Effector CD8-positive, alpha-beta T cell (primary cell): ENCODE data around the gene MAPKAP1.

Experiments
- DNase-seq: peaks from one replicate; lab custom pipeline; 2025; lab: John Stamatoyannopoulos, UW

Gene MAPKAP1

DNA sequence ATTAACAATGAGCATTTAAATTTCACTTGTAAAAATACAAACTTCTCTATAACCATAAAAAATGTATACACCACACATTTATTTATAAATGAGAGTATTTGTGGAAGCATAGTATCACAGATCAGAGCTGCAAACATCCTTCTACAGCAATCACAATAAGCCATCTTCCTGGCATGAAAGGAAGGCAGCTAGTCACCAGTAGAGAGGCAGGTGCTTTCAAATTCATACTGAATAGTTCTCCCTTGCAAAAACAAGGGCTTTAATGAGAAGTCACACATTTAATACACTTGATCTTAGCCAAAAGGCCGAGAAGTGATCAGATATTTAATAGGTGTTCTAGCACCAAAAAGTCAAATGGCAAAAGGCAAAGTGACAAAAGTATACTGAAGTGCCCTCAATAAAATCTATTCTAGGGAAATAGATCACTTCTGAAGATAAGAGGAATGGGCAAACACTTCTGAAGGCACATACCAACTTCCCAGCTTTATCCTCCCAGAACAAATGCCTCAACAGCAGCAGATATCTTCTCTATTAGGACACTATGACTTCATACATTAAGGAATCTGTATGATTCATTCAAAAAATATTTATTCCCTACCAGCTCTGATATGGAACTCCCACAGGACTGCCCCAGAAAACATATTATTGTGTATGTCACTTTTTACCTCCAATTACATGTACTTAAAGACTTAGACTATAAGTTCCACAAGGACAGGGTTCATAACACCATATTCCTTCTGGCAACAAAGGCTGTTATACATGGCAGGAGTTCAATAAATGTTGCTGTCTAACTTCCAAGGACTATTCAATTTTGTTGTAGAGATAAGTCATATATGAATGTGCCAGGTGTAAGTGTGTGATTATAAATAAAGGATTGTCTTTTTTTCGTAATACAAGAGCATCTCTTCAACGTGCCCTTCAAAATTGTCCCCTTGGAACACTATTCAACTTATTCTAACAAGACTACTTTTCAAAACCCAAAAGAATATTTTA, 31.7 kb downstream of the MAPKAP1 start:
- DNase-seq = no peak

GRCh38 chr9:125672876-125673275, 34.1 kb downstream of the MAPKAP1 start:
- no peak for DNase-seq

GRCh38 chr9:125663127-125663526, 43.9 kb downstream of the MAPKAP1 start:
- DNase-seq = no peak

DNA sequence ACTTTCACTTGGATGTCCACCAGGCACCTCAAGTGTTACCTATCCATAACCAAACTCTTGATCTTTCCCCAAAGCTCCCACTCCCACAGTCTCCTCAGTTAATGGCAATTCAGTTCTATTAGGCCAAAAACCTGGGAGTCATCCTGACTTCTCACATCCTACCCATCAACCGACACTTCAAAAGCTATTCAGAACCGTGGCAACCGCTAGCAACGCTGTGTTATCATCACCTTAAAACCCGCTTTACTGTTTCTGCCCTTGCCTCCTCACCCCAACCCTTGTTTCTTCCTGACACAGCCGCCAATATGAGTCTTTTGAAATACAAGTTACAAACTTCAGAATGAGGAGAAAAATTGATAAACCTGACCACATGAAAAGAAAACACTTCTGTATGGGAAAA, 46.5 kb downstream of the MAPKAP1 start:
- DNase-seq = no peak

DNA sequence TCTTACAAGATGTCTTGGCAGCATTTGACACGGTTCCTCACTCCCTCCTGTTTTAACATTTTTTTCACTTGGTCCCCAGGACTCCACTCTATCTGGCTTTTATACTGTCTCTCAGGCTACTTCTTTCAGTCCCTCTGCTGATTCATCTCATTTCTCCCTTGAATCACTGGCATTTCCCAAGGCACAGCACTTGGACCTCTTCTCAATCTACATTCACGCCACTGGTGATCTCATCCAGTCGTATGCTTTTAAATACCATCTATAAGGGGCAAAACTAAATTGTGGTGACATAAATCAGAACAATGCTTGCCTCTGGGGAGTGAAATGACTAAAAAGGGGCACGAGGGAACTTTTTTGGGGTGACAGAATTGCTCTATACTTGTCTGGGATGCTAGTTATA, 47.1 kb downstream of the MAPKAP1 start:
- no peak for DNase-seq

DNA sequence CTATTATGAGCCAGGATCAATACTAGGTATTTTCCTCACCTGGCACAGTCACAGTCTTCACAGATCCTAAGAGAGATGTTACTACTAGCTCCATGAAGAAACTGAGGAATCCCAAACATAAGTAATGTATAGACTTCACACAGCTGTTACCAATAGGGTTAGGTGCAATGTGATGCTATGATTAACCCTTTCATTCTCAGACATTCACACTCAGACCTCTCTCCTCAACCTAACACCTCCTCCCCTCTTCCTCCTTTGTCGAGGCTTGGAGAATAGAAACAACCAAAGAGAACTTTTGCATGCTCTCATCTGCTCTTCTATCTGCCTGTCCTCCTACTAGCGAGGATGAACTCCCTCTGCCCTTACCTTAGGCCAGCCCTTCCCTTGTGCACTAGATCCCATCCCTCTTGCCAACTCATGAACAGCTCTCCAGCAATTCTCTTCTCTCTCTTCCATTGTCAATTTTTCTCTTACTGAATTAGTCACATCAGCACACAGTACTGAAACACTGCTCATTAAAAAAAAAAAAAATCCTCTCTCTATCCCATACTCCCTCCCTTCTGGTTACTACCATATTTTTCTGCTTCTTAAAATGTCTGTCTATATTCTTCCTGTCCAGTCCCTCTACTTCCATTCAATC, 47.7 kb downstream of the MAPKAP1 start:
- DNase-seq = no peak

GRCh38 chr9:125656560-125656959, 50.4 kb downstream of the MAPKAP1 start:
- DNase-seq = no peak

DNA sequence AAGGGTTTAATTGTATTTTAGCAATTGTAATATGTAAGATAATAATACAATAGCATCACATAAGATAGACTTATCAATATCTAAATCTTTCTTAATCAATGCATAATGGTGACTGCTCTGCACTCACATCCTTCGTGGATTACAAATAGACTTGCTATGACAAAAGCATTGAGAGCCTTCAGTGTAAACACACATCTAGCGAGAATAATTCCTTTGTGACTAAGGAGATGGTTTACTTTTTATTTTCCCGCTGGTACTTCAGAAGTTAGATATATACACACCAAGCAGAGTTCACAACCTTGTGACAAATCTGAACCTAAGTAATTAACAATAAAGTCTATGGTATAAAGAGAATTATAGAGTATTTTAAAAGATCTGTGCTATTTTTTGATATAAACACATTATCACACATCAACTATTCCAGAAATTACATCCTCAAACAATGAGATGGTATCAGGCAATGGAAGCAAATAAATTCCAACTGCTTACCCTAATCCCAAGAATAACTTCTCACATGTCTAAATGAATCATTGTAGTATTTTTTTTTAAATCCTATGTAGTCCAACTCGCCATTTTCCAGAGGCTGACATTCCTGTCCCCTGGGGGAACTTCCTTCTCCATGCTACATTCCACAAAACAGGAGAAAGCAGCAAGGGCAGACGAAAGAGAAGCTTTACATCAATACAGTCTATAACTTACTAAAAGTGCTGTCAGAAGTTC, 51.2 kb downstream of the MAPKAP1 start:
- DNase-seq = no peak

DNA sequence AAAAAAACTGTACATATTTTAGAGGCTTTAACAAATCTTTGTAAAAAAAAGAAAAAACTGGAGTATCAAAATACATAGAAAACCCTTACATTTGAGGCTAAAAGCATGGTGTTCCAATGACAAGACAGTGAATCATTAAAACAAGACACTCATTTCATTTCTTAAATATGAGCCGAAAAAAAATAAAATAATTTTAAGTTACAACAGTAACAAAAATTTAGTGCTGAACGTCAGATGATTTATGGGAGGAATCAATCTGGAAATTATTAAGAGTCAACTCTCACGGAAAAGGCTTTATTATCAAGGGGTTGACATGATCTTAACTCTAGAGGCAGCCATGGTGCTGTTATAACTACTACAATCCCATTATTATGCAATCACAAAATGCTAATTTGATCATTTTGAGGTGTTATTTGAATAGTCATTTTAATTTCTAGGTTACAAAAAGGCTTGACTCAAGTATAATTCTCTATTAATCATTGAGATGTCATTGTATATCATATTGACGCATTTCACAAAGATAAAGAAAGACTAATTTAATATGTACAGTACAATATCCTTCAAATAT, 51.9 kb downstream of the MAPKAP1 start:
- DNase-seq = no peak

DNA sequence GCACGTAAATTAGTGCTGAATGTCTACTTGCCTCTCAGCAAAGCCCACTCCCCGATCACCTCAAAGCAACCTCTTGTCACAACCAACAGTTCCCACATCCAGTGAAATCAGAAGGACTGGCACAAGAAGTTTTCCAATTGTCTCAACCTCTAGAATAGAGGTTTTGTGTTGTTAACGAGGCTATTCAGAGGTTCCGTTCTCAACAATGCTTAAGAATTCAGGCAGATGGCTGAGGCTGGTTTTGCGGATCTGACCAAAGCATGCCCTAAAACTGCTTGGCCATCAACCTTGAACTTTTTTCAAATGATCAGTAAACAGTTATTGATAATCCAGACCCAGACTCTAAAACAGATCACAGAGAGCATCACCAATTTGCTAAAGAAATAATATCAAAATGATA, 52.9 kb downstream of the MAPKAP1 start:
- DNase-seq = no peak

- no peak for DNase-seq
These were observed 53.7 kb downstream of the MAPKAP1 start for GRCh38 chr9:125653325-125653724.

- DNase-seq = no peak
These were observed 54.2 kb downstream of the MAPKAP1 start for GRCh38 chr9:125652759-125653158.

- no peak for DNase-seq
These were observed 54.8 kb downstream of the MAPKAP1 start for GRCh38 chr9:125652233-125652594.

DNA sequence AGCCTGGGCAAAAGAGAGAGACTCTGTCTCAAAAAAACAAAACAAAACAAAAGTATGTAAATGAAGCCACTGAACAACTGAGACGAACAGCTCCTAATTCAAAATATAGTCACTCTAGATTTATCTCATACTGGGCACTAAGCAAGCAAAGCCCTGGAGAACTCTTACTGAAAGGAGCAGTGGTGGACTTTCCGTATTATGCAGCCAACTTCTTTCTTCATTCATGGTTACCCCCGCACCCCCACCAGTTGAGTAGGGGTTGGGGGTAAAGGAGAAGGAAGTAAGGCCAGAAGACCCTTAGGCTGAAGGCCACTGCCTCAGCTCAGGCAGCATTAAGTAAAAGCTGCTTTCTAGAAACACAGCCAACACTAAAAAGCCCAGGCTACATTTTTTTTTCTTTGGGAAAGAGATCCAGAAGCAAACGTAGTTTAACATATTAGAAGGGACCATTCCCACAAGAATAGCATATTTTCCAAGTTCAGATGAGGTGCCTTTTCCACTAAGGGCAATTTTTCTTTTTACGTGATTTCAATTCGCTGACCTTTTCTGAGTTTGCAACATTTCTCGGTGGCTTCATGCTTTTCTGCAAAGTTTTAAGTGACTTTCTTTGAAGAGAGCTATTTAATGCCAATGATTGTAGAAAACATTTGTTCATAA, 55.3 kb downstream of the MAPKAP1 start:
- no peak for DNase-seq

DNA sequence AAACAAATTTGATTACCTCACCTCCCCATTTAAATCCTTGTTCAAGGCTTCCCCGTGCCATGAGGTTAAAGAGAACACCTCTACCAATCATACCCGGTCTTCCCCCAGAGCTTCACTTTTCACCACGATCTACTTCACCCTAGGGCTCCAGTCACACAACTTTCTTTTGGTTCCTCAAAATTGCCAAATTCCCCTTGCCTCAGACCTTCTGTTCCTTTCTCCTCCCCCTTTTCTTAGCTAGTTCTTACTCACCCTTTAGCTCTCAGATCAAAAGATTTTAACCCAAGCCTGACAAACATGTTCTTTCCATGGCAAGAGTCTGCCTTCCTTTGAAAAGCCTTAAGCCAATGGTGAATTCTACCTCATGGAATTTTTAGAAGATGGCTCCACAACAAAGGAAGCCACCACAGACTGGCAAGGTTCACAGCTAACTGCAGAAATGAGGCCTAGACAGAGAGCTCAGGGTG, 56.7 kb downstream of the MAPKAP1 start:
- DNase-seq = no peak

DNA sequence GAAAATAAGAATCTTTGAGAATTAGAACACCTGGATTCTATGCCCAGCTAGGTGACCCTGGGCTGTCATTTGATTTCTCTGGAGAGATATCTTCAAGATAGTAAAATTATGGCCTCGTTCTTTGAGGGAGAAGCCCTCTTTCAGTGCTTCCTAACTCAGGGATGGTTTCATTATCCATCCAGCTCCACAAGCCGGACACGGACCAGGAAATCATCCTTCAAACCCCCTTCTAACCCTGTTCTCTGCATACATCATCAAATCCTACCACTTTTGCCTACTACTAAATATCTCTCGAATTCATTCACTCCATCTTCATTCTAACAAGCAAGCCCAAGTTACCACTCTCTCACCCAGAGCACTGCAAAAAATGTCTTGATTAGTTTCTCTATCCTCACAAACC, 57.2 kb downstream of the MAPKAP1 start:
- DNase-seq = no peak

DNA sequence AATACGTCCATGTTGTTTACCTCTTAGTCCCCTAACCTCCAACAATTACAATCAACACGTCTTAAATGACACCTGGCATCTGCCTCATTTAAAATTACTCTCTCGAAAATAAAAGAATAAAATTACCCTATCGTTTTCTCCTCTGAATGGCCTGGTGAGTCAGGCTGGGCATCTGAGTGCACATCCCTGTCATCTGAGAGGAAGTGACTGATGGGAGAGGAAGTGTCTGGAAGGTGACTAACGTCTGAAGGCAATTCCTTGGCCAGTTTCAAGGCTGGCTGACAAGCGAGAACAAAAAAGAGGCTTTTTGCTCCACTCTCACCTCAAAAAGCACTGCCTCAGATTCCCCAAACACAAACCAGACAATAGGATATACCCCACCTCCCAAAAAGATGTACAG, 57.7 kb downstream of the MAPKAP1 start:
- DNase-seq = no peak

- no peak for DNase-seq
These were observed 58.7 kb downstream of the MAPKAP1 start for GRCh38 chr9:125648294-125648693.

GRCh38 chr9:125646621-125647100, 60.3 kb downstream of the MAPKAP1 start:
- no peak for DNase-seq

GRCh38 chr9:125646217-125646616, 60.8 kb downstream of the MAPKAP1 start:
- DNase-seq = no peak

- DNase-seq = no peak
These were observed 62.0 kb downstream of the MAPKAP1 start for GRCh38 chr9:125644819-125645507.
